Neuronal stem cell (in vitro differentiated cells): ENCODE results near the gene TVP23C.
A peak's percentile ranks its signal among the peaks of the same experiment; 100 is the strongest.

ENCODE experiments used
- DNase-seq: peaks from one replicate; pipeline ENCODE4 v3.0.0-alpha.2; 2013; ENCODE audit warnings: low spot score
- H2AFZ ChIP-seq: one replicate; pipeline ENCODE4 v1.6.1; 2013; ENCODE audit warnings: mild to moderate bottlenecking, low read length, inconsistent platforms
- H2AK5ac ChIP-seq: 2 replicates; pipeline ENCODE4 v1.6.1; 2013; ENCODE audit warnings: low read depth, mild to moderate bottlenecking, inconsistent platforms, low read length, moderate library complexity, mixed read lengths
- H2BK120ac ChIP-seq: 2 replicates; pipeline ENCODE4 v1.6.1; 2013; ENCODE audit warnings: low read depth, mild to moderate bottlenecking, inconsistent platforms, low read length, moderate library complexity, mixed read lengths
- H2BK12ac ChIP-seq: one replicate; pipeline ENCODE4 v1.6.1; 2013; ENCODE audit warnings: low read length, inconsistent platforms
- H2BK15ac ChIP-seq: 2 replicates; pipeline ENCODE4 v1.6.1; 2013; ENCODE audit warnings: mild to moderate bottlenecking, low read length, inconsistent platforms, mixed read lengths
- H2BK5ac ChIP-seq: one replicate; pipeline ENCODE4 v1.6.1; 2013; ENCODE audit warnings: inconsistent platforms, mild to moderate bottlenecking, low read length, moderate library complexity
- H3K14ac ChIP-seq: one replicate; pipeline ENCODE4 v1.6.1; 2013; ENCODE audit warnings: low read length, inconsistent platforms
- H3K18ac ChIP-seq: 2 replicates; pipeline ENCODE4 v1.6.1; 2013; ENCODE audit warnings: low read length, inconsistent platforms
- H3K23ac ChIP-seq: 2 replicates; pipeline ENCODE4 v1.6.1; 2013; ENCODE audit warnings: low read depth, mild to moderate bottlenecking, mixed read lengths, low read length, inconsistent platforms; ENCODE audit not compliant: poor library complexity
- H3K27ac ChIP-seq: replicated peaks from 3 replicates; pipeline ENCODE4 v1.5.1; 2013; ENCODE audit warnings: low read length, inconsistent platforms
- H3K27me3 ChIP-seq, 3 experiments: 2 replicates each; pipeline ENCODE4 v1.6.1; 2013; ENCODE audit warnings: low read length in 3 of 3, mild to moderate bottlenecking in 2 of 3, inconsistent platforms in 1 of 3, low read depth in 1 of 3, mixed read lengths in 1 of 3, moderate library complexity in 1 of 3; ENCODE audit not compliant: control insufficient read depth in 3 of 3, insufficient read depth in 3 of 3
- H3K36me3 ChIP-seq, 2 donors: replicated peaks in 1 of 2; 2 replicates each; pipeline ENCODE4 v1.6.1; 2013; ENCODE audit warnings: low read length in 2 of 2; ENCODE audit not compliant: control insufficient read depth in 2 of 2, insufficient read depth in 2 of 2
- H3K4ac ChIP-seq: 2 replicates; pipeline ENCODE4 v1.6.1; 2013; ENCODE audit warnings: inconsistent platforms, mild to moderate bottlenecking, low read length, moderate library complexity
- H3K4me1 ChIP-seq, 2 donors: 1 replicate in 1 of 2; 2 replicates in 1 of 2; pipeline ENCODE4 v1.6.1; 2013; ENCODE audit warnings: low read length in 2 of 2, low read depth in 1 of 2; ENCODE audit not compliant: control insufficient read depth in 2 of 2, insufficient read depth in 1 of 2
- H3K4me2 ChIP-seq: one replicate; pipeline ENCODE4 v1.6.1; 2013; ENCODE audit warnings: mild to moderate bottlenecking, low read length, inconsistent platforms; ENCODE audit not compliant: insufficient read depth, poor library complexity, severe bottlenecking
- H3K4me3 ChIP-seq, 2 donors: 2 replicates each; pipeline ENCODE4 v1.5.1; 2013; ENCODE audit warnings: low read length in 2 of 2, mild to moderate bottlenecking in 2 of 2, inconsistent platforms in 1 of 2, moderate library complexity in 1 of 2
- H3K79me1 ChIP-seq: one replicate; pipeline ENCODE4 v1.6.1; 2013; ENCODE audit warnings: low read depth, mild to moderate bottlenecking, inconsistent platforms, low read length, moderate library complexity
- H3K9ac ChIP-seq: one replicate; pipeline ENCODE4 v1.6.1; 2013; ENCODE audit warnings: mild to moderate bottlenecking, low read depth, low read length, inconsistent platforms; ENCODE audit not compliant: poor library complexity
- H3K9me3 ChIP-seq, 2 donors: replicated peaks in 1 of 2; 2 replicates each; pipeline versions ENCODE3 to v1.6.1; 2013; ENCODE audit warnings: low read length in 2 of 2, mild to moderate bottlenecking in 2 of 2, inconsistent platforms in 1 of 2, low read depth in 1 of 2, mixed read lengths in 1 of 2, moderate library complexity in 1 of 2; ENCODE audit not compliant: control insufficient read depth in 2 of 2, insufficient read depth in 1 of 2
- H4K8ac ChIP-seq: one replicate; pipeline ENCODE4 v1.6.1; 2013; ENCODE audit warnings: low read depth, mild to moderate bottlenecking, inconsistent platforms, low read length, moderate library complexity
- H4K91ac ChIP-seq: one replicate; pipeline ENCODE4 v1.6.1; 2013; ENCODE audit warnings: low read length, low read depth, mild to moderate bottlenecking, inconsistent platforms; ENCODE audit not compliant: poor library complexity
- WGBS, 2 donors: extraction: QIAGEN DNeasy Blood & Tissue Kit; methylation state at CpG; one replicate each; pipeline ENCODE4 v1.1.7; 2013; ENCODE audit warnings: missing lambda C conversion rate in 2 of 2, mixed read lengths in 1 of 2; ENCODE audit not compliant: insufficient read length in 2 of 2, insufficient replicate concordance in 1 of 2; ENCODE audit errors: extremely low coverage in 2 of 2; 5-methylcytosine and 5-hydroxymethylcytosine counted together

The TVP23C gene

GRCh38 chr17:15510361-15510760 is 52.9 kb downstream of the TVP23C start:
- Histone ChIP-seq H2AK5ac (no peak overlapping the region), H3K4me3 (no peak overlapping the region), H2AFZ (no peak overlapping the region), H3K9me3 (peaks cover 0 to 2% of the 10 kb centered on the region in 2 donors), H3K27me3 (no peaks in the 10 kb centered on the region), H2BK12ac (no peak overlapping the region), H2BK15ac (no peak overlapping the region), H3K27ac (no peak overlapping the region), H3K9ac (no peak overlapping the region), H3K14ac (no peak overlapping the region), H2BK5ac (no peak overlapping the region), H2BK120ac (no peak overlapping the region), H3K79me1 (no peaks in the 10 kb centered on the region), H3K4me1 (peaks cover 2 to 12% of the 10 kb centered on the region in 2 donors), H3K36me3 (peaks cover 8 to 15% of the 10 kb centered on the region in 2 donors), H3K4ac (no peak overlapping the region), H4K91ac (no peak overlapping the region), H3K4me2 (no peak overlapping the region), H3K23ac (no peak overlapping the region), H4K8ac (no peak overlapping the region), H3K18ac (no peak overlapping the region)
- WGBS, 2 donors = no CpG with 5 or more reads among the region's 3 CpGs
- DNase-seq = no peak

GRCh38 chr17:15509095-15509494 is 54.2 kb downstream of the TVP23C start:
- WGBS, 2 donors = no CpG with 5 or more reads among the region's 5 CpGs
- H3K79me1 ChIP-seq = no peaks in the 10 kb centered on the region

GRCh38 chr17:15508466-15508865 is 54.8 kb downstream of the TVP23C start:
- H2BK15ac ChIP-seq = no peak overlapping the region
- H3K27me3 ChIP-seq = no peaks in the 10 kb centered on the region
- no peak overlapping the region for H4K91ac ChIP-seq
- H2AK5ac ChIP-seq = no peak overlapping the region
- peaks cover 0 to 12% of the 10 kb centered on the region in 2 donors for H3K4me1 ChIP-seq
- H3K4ac ChIP-seq = no peak overlapping the region
- no CpG with 5 or more reads among the region's 7 CpGs for WGBS, 2 donors
- no peak overlapping the region for H3K18ac ChIP-seq
- H4K8ac ChIP-seq = no peak overlapping the region
- H3K79me1 ChIP-seq = no peaks in the 10 kb centered on the region
- H3K9ac ChIP-seq = no peak overlapping the region
- no peak overlapping the region for H2BK12ac ChIP-seq
- H3K23ac ChIP-seq = no peak overlapping the region
- H3K9me3 ChIP-seq = peaks cover 0 to 2% of the 10 kb centered on the region in 2 donors
- H3K4me2 ChIP-seq = no peak overlapping the region
- H3K14ac ChIP-seq = peak overlapping the region; percentile 9
- no peak overlapping the region for H2AFZ ChIP-seq
- H3K27ac ChIP-seq = no peak overlapping the region
- DNase-seq = no peak
- H2BK120ac ChIP-seq = no peak overlapping the region
- no peak overlapping the region for H2BK5ac ChIP-seq
- H3K4me3 ChIP-seq = no peak overlapping the region
- H3K36me3 ChIP-seq = peaks cover 7 to 8% of the 10 kb centered on the region in 2 donors

More at GRCh38 chr17:15509095-15509494, 54.2 kb downstream of the TVP23C start:
- Histone ChIP-seq H3K4me1 (peaks cover 2 to 12% of the 10 kb centered on the region in 2 donors), H3K4me2 (no peak overlapping the region), H2AK5ac (no peak overlapping the region), H3K9ac (no peak overlapping the region), H3K27ac (no peak overlapping the region), H3K4me3 (no peak overlapping the region), H3K4ac (no peak overlapping the region), H3K27me3 (no peaks in the 10 kb centered on the region), H3K18ac (no peak overlapping the region), H2AFZ (no peak overlapping the region), H3K9me3 (peaks cover 0 to 2% of the 10 kb centered on the region in 2 donors), H2BK12ac (no peak overlapping the region), H3K23ac (no peak overlapping the region), H3K14ac (no peak overlapping the region), H2BK15ac (no peak overlapping the region), H2BK5ac (no peak overlapping the region), H2BK120ac (no peak overlapping the region), H4K91ac (no peak overlapping the region), H3K36me3 (peaks cover 8 to 12% of the 10 kb centered on the region in 2 donors), H4K8ac (no peak overlapping the region)
- no peak for DNase-seq

GRCh38 chr17:15507896-15508295 is 55.4 kb downstream of the TVP23C start:
- Histone ChIP-seq H3K27ac (no peak overlapping the region), H3K36me3 (peaks cover 7 to 8% of the 10 kb centered on the region in 2 donors), H2BK15ac (no peak overlapping the region), H2BK5ac (no peak overlapping the region), H3K4me2 (no peak overlapping the region), H3K18ac (no peak overlapping the region), H3K9me3 (peaks cover 0 to 2% of the 10 kb centered on the region in 2 donors), H4K91ac (no peak overlapping the region), H3K27me3 (no peaks in the 10 kb centered on the region), H2AFZ (no peak overlapping the region), H3K4me1 (peaks cover 0 to 11% of the 10 kb centered on the region in 2 donors), H3K4ac (no peak overlapping the region), H3K4me3 (no peak overlapping the region), H2BK12ac (no peak overlapping the region), H4K8ac (no peak overlapping the region), H2BK120ac (no peak overlapping the region), H3K9ac (no peak overlapping the region), H3K23ac (no peak overlapping the region), H2AK5ac (no peak overlapping the region), H3K14ac (no peak overlapping the region), H3K79me1 (no peaks in the 10 kb centered on the region)
- no CpG with 5 or more reads among the region's 3 CpGs for WGBS, 2 donors
- DNase-seq = no peak
